MG63 (cell line): ENCODE measurements around the gene TMEM129. TPM values are rescaled to one million over a fixed set of nuclear protein-coding genes. Genes with fewer than 3 reads are reported as not detected.
"Not testable (repeated sequence)": the region's sequence is repeated elsewhere in the genome, so short reads cannot be mapped to it uniquely, and the experiment has no call there.

Experiments used
- DNase-seq: peaks from one replicate; pipeline ENCODE4 v3.0.0-alpha.2; 2020
- H3K27me3 ChIP-seq: fragments of 250-450 bp; sonication (Bioruptor Pico); 2 replicates; pipeline ENCODE4 v1.5.1; 2020; ENCODE audit warnings: mild to moderate bottlenecking, moderate library complexity
- H3K36me3 ChIP-seq: fragments of 250-450 bp; sonication (Bioruptor Pico); 2 replicates; pipeline ENCODE4 v1.5.1; 2020; ENCODE audit warnings: mild to moderate bottlenecking, moderate library complexity
- H3K4me3 ChIP-seq: fragments of 250-450 bp; sonication (Bioruptor Pico); 2 replicates; pipeline ENCODE4 v1.5.1; 2020; ENCODE audit warnings: mild to moderate bottlenecking, moderate library complexity
- H3K9me3 ChIP-seq: fragments of 250-450 bp; sonication (Bioruptor Pico); 2 replicates; pipeline ENCODE4 v1.5.1; 2020; ENCODE audit warnings: mild to moderate bottlenecking, moderate library complexity
- total RNA-seq: library from RNA; depleted of rRNA; stranded (reverse); fragments of >200 nt; shearing (Covaris generic); gene quantifications from 2 replicates; pipeline ENCODE4 v1.2.3, GENCODE V29; 2014; ENCODE audit warnings: low replicate concordance; rRNA removed

The TMEM129 gene
- total RNA-seq, 1 experiment from 2014 or later: 15.7 TPM

DNA sequence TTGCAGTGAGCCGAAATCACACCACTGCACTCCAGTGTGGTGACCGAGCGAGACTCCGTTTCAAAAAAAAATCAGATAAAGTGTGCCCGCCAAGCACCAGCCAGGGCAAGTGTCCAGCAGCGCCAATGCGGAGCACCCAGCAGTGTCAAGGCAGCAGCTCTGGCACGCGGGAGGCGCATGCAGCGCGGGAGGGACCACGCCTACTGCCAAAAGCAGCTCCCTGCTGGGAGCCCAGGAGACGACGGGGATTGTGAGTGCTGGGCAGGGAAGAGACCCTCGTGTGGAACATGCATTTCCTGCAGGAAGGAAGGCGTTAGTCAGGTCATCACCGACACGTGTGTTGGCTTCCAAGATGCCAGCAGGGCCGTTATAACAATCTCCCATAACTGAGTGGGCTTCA is 47.5 kb downstream of the TMEM129 start:
- Histone ChIP-seq H3K36me3 (no peaks in the 10 kb centered on the region), H3K27me3 (no peaks in the 10 kb centered on the region), H3K4me3 (no peak overlapping the region), H3K9me3 (no peaks in the 10 kb centered on the region)
- no peak for DNase-seq

DNA sequence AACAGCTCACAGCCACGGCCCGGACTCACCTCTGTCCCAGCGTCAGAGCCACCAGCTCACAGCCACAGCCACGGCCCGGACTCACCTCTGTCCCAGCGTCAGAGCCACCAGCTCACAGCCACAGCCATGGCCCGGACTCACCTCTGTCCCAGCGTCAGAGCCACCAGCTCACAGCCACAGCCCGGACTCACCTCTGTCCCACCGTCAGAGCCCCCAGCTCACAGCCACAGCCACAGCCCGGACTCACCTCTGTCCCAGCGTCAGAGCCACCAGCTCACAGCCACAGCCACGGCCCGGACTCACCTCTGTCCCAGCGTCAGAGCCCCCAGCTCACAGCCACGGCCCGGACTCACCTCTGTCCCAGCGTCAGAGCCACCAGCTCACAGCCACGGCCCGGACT is 50.1 kb downstream of the TMEM129 start:
- H3K36me3 ChIP-seq, DNase-seq: not testable (repeated sequence)

DNA sequence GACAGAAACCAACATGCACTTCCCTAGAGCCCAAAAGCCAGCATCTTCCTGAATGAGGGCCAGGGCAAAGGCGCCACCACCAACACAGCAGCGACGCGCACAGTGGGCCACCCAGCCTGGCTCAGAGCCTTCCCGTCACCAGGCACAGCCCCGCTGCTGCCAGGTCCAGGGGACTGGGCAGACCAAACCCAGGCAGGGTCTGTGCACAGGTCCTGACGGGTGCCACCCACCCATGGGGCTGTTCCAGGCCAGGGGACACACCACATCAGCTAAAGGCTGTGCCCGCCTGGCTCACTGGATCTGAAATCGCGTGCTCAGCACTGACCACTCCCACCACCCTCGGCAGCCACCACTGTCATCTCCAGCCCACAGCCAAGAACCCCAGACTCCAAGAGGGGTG is 50.8 kb downstream of the TMEM129 start:
- H3K9me3 ChIP-seq: no peaks in the 10 kb centered on the region
- DNase-seq: no peak
- H3K4me3 ChIP-seq: no peak overlapping the region
- H3K27me3 ChIP-seq: no peaks in the 10 kb centered on the region
- H3K36me3 ChIP-seq: no peaks in the 10 kb centered on the region

More for the DNA sequence above, 50.1 kb downstream of the TMEM129 start:
- not testable (repeated sequence) for H3K4me3 ChIP-seq, H3K27me3 ChIP-seq, H3K9me3 ChIP-seq

DNA sequence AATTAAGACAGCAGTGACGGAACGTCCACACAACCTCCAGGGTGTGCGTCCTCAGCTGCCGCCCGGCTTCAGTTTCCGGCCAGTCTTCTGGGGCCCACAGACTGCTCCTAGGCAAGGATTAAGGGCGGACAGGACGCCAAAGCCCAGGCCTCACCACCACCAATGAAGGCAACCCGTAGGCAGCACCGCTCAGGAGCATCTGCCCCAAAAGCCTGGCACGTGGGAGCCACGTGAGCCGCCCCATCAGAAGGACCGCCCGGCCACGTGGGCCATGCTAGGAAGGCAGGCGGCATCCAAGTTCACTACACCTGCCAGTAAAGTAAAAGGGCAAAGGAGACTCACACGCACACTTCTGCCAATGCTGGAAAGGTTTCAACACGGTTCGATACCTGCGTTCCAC is 51.3 kb downstream of the TMEM129 start:
- Histone ChIP-seq H3K27me3 (no peaks in the 10 kb centered on the region), H3K9me3 (no peaks in the 10 kb centered on the region), H3K36me3 (no peaks in the 10 kb centered on the region), H3K4me3 (no peak overlapping the region)
- no peak for DNase-seq

DNA sequence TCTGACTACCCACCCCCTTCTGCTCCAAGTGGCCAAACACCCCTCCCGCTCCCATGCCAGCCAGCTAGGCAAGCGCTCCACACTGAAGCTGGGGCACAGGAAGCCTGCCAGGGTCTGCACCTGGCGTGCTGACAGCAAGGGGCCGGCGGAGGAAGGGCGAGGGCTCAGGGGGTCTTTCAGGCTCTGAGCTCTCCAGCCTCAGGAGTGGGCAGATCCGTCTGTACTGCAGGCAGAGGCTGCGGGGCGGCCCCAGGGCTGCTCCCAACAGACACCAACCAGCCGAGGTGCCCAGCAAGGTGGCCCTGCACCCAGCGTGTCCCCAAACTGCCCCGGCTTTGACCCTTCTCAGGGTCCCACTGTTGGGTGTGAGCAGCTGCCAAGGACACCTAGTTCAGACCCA is 51.9 kb downstream of the TMEM129 start:
- no peaks in the 10 kb centered on the region for H3K27me3 ChIP-seq
- no peak overlapping the region for H3K4me3 ChIP-seq
- no peak for DNase-seq
- no peaks in the 10 kb centered on the region for H3K36me3 ChIP-seq
- no peaks in the 10 kb centered on the region for H3K9me3 ChIP-seq

DNA sequence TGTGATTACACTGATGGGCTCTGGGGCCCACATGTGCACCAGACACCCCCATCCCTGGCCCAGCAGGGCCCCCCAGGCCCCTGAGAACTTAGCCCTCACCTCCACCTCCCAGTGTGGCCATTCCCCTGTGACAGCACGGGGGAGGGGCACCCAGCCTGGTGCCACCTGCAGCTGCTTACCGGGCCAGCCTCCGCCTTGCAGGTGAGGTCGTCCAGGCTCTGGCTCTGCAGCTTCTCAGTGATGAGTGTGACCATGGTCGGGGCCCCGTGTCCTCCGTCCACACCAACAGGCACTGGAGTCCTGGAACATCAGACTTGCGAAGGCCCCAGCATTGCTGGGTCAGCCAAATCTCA is 52.7 kb downstream of the TMEM129 start:
- H3K9me3 ChIP-seq: no peaks in the 10 kb centered on the region
- H3K36me3 ChIP-seq: no peaks in the 10 kb centered on the region
- H3K4me3 ChIP-seq: no peak overlapping the region
- no peak for DNase-seq
- no peaks in the 10 kb centered on the region for H3K27me3 ChIP-seq

DNA sequence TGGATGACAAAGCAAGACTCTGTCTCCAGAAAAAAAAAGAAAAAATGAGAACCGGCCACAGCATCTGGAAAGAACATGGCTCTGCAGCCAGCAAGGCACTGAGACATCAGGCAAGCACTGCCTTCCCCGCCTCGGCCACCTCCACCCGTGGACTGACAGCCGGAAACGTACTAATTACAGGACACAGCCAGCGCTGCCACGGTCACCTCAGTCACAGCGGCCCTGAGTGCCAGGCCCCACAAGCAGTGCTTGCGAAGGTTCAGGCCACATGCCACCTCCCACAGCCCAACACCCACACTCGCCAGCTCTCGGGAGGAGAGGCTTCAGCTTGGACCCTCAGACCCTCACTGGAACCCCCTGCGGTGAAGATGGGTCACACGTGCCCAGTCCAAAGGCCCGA is 53.9 kb downstream of the TMEM129 start:
- no peak for DNase-seq
- H3K9me3 ChIP-seq: no peaks in the 10 kb centered on the region
- H3K27me3 ChIP-seq: no peaks in the 10 kb centered on the region
- no peak overlapping the region for H3K4me3 ChIP-seq
- H3K36me3 ChIP-seq: no peaks in the 10 kb centered on the region

DNA sequence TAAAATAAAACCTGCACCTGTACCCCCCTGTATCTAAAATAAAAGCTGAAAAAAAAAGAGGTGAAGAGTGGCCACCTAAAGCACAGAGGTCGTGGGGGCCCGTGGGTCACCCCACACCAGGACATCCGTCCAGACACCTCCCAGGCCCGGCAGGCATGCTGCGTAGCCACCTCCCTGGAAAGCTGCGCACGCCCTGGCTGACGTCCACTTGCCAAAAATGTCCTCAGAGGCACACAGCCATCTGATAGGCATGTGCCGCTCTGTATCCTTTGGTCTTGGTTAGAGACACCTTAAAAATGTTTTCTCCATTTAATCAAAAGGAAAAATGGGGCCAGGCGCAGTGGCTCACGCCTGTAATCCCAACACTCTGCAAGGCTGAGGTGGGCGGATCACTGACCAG is 54.7 kb downstream of the TMEM129 start:
- no peaks in the 10 kb centered on the region for H3K27me3 ChIP-seq
- no peak for DNase-seq
- no peaks in the 10 kb centered on the region for H3K9me3 ChIP-seq
- H3K4me3 ChIP-seq: no peak overlapping the region
- no peaks in the 10 kb centered on the region for H3K36me3 ChIP-seq

Other genes starting within 250 kb of the TMEM129 start
- 2.6 and 4.0 TPM in 2 replicates for gene FAM53A, start 37.0 kb downstream of the TMEM129 start, total RNA-seq
- gene SLBP, start 9.0 kb downstream of the TMEM129 start, total RNA-seq: 72.1 and 99.1 TPM in 2 replicates
- 67.1 and 72.9 TPM in 2 replicates for gene TACC3, start 198 bp upstream of the TMEM129 start, total RNA-seq
- gene FGFR3, start 72.0 kb upstream of the TMEM129 start, total RNA-seq: 0.07 and 8.9 TPM in 2 replicates
- gene LETM1, start 134.8 kb upstream of the TMEM129 start, total RNA-seq: 31.7 and 49.4 TPM in 2 replicates
- 34.1 and 39.9 TPM in 2 replicates for gene NSD2, start 150.1 kb upstream of the TMEM129 start, total RNA-seq